ENCODE data around the gene TMPRSS15. TPM values are rescaled to one million over a fixed set of nuclear protein-coding genes. Genes with fewer than 3 reads are reported as not detected.

Gene TMPRSS15
- total RNA-seq, 1 experiment from 2014 or later = not detected

DNA sequence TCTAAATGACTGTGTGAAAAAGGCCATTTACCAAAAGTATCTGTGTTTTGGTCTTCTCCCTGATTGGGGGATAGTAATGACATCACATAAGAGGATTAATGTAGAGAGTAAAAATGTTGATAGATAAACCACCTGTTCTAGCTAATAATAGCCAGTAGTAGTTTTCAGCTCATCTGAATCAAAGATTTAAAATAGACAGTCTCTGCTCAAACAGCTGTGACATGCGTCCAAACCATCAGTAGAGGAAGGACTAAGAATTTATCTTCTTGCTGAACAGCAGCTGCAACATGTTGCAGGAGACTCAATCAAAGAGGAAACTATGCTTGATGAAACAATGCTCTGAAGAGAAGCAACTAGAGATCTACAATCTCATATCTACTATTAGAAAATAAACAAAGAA lies 21.4 kb downstream of the TMPRSS15 start:
- CTCF ChIA-PET = interaction anchor here (1.3 kb wide), 1 partner anchor 13 kb away, joined by 3 read pairs; no protein-coding TSS in a partner anchor
- POLR2A ChIA-PET = no interaction called here

More for the DNA sequence above, 21.4 kb downstream of the TMPRSS15 start:
- ATAC-seq (no peak), DNase-seq (ENCODE audit: low spot score) (no peak)
- no peaks in the 10 kb centered on the region for H3K27me3 Mint-ChIP-seq (ENCODE audit: low read depth)
- TF ChIP-seq ZNF121 (CRISPR knock-in tag; IDR thresholded peaks at IDR 0.05) (no peak), HMGA2 (CRISPR knock-in tag; IDR thresholded peaks at IDR 0.05) (no peak), FOXP1 (CRISPR knock-in tag; IDR thresholded peaks at IDR 0.05; ENCODE audit: borderline replicate concordance) (no peak), PRRX2 (CRISPR knock-in tag; IDR thresholded peaks at IDR 0.05) (no peak), ESRRA (CRISPR knock-in tag; IDR thresholded peaks at IDR 0.05; ENCODE audit: borderline replicate concordance) (no peak), ZNF317 (CRISPR knock-in tag; IDR thresholded peaks at IDR 0.05; ENCODE audit: borderline replicate concordance, low read depth) (no peak), TCF7 (CRISPR knock-in tag; IDR thresholded peaks at IDR 0.05; ENCODE audit: low read depth) (no peak), GTF2I (CRISPR knock-in tag; conservative IDR thresholded peaks at IDR 0.05) (no peak)
- TF ChIP-seq, protein P1, sequence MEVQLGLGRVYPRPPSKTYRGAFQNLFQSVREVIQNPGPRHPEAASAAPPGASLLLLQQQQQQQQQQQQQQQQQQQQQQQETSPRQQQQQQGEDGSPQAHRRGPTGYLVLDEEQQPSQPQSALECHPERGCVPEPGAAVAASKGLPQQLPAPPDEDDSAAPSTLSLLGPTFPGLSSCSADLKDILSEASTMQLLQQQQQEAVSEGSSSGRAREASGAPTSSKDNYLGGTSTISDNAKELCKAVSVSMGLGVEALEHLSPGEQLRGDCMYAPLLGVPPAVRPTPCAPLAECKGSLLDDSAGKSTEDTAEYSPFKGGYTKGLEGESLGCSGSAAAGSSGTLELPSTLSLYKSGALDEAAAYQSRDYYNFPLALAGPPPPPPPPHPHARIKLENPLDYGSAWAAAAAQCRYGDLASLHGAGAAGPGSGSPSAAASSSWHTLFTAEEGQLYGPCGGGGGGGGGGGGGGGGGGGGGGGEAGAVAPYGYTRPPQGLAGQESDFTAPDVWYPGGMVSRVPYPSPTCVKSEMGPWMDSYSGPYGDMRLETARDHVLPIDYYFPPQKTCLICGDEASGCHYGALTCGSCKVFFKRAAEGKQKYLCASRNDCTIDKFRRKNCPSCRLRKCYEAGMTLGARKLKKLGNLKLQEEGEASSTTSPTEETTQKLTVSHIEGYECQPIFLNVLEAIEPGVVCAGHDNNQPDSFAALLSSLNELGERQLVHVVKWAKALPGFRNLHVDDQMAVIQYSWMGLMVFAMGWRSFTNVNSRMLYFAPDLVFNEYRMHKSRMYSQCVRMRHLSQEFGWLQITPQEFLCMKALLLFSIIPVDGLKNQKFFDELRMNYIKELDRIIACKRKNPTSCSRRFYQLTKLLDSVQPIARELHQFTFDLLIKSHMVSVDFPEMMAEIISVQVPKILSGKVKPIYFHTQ (CRISPR knock-in tag; IDR thresholded peaks at IDR 0.05) = no peak
- TF ChIP-seq, protein P2, sequence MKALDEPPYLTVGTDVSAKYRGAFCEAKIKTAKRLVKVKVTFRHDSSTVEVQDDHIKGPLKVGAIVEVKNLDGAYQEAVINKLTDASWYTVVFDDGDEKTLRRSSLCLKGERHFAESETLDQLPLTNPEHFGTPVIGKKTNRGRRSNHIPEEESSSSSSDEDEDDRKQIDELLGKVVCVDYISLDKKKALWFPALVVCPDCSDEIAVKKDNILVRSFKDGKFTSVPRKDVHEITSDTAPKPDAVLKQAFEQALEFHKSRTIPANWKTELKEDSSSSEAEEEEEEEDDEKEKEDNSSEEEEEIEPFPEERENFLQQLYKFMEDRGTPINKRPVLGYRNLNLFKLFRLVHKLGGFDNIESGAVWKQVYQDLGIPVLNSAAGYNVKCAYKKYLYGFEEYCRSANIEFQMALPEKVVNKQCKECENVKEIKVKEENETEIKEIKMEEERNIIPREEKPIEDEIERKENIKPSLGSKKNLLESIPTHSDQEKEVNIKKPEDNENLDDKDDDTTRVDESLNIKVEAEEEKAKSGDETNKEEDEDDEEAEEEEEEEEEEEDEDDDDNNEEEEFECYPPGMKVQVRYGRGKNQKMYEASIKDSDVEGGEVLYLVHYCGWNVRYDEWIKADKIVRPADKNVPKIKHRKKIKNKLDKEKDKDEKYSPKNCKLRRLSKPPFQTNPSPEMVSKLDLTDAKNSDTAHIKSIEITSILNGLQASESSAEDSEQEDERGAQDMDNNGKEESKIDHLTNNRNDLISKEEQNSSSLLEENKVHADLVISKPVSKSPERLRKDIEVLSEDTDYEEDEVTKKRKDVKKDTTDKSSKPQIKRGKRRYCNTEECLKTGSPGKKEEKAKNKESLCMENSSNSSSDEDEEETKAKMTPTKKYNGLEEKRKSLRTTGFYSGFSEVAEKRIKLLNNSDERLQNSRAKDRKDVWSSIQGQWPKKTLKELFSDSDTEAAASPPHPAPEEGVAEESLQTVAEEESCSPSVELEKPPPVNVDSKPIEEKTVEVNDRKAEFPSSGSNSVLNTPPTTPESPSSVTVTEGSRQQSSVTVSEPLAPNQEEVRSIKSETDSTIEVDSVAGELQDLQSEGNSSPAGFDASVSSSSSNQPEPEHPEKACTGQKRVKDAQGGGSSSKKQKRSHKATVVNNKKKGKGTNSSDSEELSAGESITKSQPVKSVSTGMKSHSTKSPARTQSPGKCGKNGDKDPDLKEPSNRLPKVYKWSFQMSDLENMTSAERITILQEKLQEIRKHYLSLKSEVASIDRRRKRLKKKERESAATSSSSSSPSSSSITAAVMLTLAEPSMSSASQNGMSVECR (CRISPR knock-in tag; IDR thresholded peaks at IDR 0.05; ENCODE audit: borderline replicate concordance) = no peak
- TF ChIP-seq, protein P3, sequence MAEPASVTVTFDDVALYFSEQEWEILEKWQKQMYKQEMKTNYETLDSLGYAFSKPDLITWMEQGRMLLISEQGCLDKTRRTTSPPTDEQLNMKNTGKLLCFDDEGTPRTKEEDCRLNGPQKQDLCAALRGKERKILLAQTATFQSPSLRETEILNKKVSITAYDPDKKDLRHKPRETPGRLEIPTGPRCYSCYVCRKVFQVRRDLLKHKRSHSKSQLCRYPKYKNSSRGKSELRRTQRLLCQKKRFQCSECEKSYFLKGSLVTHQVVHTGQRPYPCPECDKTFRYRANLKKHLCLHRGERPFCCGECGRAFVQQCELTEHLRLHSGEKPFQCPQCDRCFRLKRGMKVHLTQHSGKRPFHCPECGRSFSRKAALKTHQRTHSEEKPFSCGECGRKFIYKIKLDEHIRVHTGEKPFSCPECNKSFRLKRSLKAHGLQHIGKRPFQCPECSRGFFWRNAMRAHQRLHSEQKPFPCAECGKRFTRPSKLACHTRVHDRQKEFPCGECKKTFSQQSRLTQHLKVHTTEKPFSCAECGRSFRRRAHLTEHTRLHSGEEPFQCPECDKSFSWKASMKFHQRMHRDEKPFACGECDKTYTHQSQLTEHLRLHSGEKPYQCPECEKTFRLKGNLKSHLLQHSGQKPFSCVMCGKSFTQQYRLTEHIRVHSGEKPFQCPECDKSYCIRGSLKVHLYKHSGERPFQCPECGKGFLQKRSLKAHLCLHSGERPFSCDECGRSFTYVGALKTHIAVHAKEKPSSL (CRISPR knock-in tag; conservative IDR thresholded peaks at IDR 0.05) = no peak
- TF ChIP-seq, protein P4, sequence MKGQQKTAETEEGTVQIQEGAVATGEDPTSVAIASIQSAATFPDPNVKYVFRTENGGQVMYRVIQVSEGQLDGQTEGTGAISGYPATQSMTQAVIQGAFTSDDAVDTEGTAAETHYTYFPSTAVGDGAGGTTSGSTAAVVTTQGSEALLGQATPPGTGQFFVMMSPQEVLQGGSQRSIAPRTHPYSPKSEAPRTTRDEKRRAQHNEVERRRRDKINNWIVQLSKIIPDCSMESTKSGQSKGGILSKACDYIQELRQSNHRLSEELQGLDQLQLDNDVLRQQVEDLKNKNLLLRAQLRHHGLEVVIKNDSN (CRISPR knock-in tag; IDR thresholded peaks at IDR 0.05) = no peak
- TF ChIP-seq, protein P5, sequence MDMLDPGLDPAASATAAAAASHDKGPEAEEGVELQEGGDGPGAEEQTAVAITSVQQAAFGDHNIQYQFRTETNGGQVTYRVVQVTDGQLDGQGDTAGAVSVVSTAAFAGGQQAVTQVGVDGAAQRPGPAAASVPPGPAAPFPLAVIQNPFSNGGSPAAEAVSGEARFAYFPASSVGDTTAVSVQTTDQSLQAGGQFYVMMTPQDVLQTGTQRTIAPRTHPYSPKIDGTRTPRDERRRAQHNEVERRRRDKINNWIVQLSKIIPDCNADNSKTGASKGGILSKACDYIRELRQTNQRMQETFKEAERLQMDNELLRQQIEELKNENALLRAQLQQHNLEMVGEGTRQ (CRISPR knock-in tag; IDR thresholded peaks at IDR 0.05) = no peak
- TF ChIP-seq, protein P6, sequence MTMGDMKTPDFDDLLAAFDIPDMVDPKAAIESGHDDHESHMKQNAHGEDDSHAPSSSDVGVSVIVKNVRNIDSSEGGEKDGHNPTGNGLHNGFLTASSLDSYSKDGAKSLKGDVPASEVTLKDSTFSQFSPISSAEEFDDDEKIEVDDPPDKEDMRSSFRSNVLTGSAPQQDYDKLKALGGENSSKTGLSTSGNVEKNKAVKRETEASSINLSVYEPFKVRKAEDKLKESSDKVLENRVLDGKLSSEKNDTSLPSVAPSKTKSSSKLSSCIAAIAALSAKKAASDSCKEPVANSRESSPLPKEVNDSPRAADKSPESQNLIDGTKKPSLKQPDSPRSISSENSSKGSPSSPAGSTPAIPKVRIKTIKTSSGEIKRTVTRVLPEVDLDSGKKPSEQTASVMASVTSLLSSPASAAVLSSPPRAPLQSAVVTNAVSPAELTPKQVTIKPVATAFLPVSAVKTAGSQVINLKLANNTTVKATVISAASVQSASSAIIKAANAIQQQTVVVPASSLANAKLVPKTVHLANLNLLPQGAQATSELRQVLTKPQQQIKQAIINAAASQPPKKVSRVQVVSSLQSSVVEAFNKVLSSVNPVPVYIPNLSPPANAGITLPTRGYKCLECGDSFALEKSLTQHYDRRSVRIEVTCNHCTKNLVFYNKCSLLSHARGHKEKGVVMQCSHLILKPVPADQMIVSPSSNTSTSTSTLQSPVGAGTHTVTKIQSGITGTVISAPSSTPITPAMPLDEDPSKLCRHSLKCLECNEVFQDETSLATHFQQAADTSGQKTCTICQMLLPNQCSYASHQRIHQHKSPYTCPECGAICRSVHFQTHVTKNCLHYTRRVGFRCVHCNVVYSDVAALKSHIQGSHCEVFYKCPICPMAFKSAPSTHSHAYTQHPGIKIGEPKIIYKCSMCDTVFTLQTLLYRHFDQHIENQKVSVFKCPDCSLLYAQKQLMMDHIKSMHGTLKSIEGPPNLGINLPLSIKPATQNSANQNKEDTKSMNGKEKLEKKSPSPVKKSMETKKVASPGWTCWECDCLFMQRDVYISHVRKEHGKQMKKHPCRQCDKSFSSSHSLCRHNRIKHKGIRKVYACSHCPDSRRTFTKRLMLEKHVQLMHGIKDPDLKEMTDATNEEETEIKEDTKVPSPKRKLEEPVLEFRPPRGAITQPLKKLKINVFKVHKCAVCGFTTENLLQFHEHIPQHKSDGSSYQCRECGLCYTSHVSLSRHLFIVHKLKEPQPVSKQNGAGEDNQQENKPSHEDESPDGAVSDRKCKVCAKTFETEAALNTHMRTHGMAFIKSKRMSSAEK (CRISPR knock-in tag; IDR thresholded peaks at IDR 0.05; ENCODE audit: borderline replicate concordance) = no peak
- TF ChIP-seq, protein P7, sequence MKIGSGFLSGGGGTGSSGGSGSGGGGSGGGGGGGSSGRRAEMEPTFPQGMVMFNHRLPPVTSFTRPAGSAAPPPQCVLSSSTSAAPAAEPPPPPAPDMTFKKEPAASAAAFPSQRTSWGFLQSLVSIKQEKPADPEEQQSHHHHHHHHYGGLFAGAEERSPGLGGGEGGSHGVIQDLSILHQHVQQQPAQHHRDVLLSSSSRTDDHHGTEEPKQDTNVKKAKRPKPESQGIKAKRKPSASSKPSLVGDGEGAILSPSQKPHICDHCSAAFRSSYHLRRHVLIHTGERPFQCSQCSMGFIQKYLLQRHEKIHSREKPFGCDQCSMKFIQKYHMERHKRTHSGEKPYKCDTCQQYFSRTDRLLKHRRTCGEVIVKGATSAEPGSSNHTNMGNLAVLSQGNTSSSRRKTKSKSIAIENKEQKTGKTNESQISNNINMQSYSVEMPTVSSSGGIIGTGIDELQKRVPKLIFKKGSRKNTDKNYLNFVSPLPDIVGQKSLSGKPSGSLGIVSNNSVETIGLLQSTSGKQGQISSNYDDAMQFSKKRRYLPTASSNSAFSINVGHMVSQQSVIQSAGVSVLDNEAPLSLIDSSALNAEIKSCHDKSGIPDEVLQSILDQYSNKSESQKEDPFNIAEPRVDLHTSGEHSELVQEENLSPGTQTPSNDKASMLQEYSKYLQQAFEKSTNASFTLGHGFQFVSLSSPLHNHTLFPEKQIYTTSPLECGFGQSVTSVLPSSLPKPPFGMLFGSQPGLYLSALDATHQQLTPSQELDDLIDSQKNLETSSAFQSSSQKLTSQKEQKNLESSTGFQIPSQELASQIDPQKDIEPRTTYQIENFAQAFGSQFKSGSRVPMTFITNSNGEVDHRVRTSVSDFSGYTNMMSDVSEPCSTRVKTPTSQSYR (CRISPR knock-in tag; IDR thresholded peaks at IDR 0.05) = no peak
- H3K4me3 Mint-ChIP-seq = no peak overlapping the region
- H3K27ac Mint-ChIP-seq = no peak overlapping the region
- peaks cover 7% of the 10 kb centered on the region for H3K4me1 Mint-ChIP-seq
- H3K36me3 Mint-ChIP-seq = no peaks in the 10 kb centered on the region
- H3K9me3 Mint-ChIP-seq = no peaks in the 10 kb centered on the region

Measured in WTC11 (cell line).